H1 (cell line): ENCODE data around the gene SRSF2. TPM values are rescaled to one million over a fixed set of nuclear protein-coding genes. Genes with fewer than 3 reads are reported as not detected.

ENCODE experiments used
- GABPA ChIP-seq: IDR thresholded peaks from 2 replicates; pipeline ENCODE4 v1.6.1; 2011; ENCODE audit warnings: mild to moderate bottlenecking, low read length, moderate library complexity, borderline replicate concordance; ENCODE audit not compliant: insufficient read depth
- POU5F1 ChIP-seq: IDR thresholded peaks from 2 replicates; pipeline ENCODE4 v1.6.1; 2011; ENCODE audit warnings: low read depth, mild to moderate bottlenecking, low read length, moderate library complexity
- RAD21 ChIP-seq, 2 experiments: IDR thresholded peaks in 1 of 2; conservative IDR thresholded peaks in 1 of 2; 2 replicates each; pipeline ENCODE4 v1.6.1; 2011; ENCODE audit warnings: low read depth in 2 of 2, low read length in 2 of 2, improper control_type of control experiment in 1 of 2, inconsistent platforms in 1 of 2, mild to moderate bottlenecking in 1 of 2, moderate library complexity in 1 of 2
- SIN3A ChIP-seq, 2 experiments: IDR thresholded peaks in 1 of 2; conservative IDR thresholded peaks in 1 of 2; 2 replicates each; pipeline ENCODE4 v1.6.1; 2011 to 2012; ENCODE audit warnings: low read length in 2 of 2, improper control_type of control experiment in 1 of 2, low read depth in 1 of 2, mild to moderate bottlenecking in 1 of 2
- TEAD4 ChIP-seq: IDR thresholded peaks from 2 replicates; pipeline ENCODE4 v1.6.1; 2012; ENCODE audit warnings: low read depth, low read length, inconsistent platforms, mixed read lengths
- polyA plus RNA-seq, 7 experiments: library from polyadenylated mRNA; depleted of rRNA in 3 of 7; stranded (reverse) in 5 of 7; unstranded in 2 of 7; fragments of >200 nt in 5 of 7; fragments of 200-250 nt in 2 of 7; gene quantifications; 1 replicate in 5 of 7; 2 replicates in 1 of 7; 4 replicates in 1 of 7; pipeline versions ENCODE4 v1.2.1 to v1.2.3, GENCODE V29; 2011 to 2013; ENCODE audit warnings: missing spikeins in 2 of 7, mixed read lengths in 2 of 7
- total RNA-seq: library from RNA; stranded (reverse); fragmentation: NEBNext Ultra II Directional; extraction: Animal tissue kit (Norgen Biotek cat#: 25700); gene quantifications from 2 replicates; pipeline ENCODE4 v1.2.1, GENCODE V29; 2021
- TF ChIP-seq, protein P1 (sequence below): fragments of 300-600 bp; sonication (generic); IDR thresholded peaks from 2 replicates; pipeline ENCODE4 v1.7.1; 2012; ENCODE audit warnings: low read length, moderate library complexity, mild to moderate bottlenecking, inconsistent platforms; ENCODE audit not compliant: insufficient replicate concordance
- TF ChIP-seq, protein P2 (sequence below): IDR thresholded peaks from 2 replicates; pipeline ENCODE4 v1.6.1; 2012; ENCODE audit warnings: low read length, inconsistent platforms

The SRSF2 gene
- total and polyA plus RNA-seq, 2 of the 8 experiments (the other 6 are each of a cell fraction or from before 2014, with no cell fraction given), result 397 to 401 TPM

DNA sequence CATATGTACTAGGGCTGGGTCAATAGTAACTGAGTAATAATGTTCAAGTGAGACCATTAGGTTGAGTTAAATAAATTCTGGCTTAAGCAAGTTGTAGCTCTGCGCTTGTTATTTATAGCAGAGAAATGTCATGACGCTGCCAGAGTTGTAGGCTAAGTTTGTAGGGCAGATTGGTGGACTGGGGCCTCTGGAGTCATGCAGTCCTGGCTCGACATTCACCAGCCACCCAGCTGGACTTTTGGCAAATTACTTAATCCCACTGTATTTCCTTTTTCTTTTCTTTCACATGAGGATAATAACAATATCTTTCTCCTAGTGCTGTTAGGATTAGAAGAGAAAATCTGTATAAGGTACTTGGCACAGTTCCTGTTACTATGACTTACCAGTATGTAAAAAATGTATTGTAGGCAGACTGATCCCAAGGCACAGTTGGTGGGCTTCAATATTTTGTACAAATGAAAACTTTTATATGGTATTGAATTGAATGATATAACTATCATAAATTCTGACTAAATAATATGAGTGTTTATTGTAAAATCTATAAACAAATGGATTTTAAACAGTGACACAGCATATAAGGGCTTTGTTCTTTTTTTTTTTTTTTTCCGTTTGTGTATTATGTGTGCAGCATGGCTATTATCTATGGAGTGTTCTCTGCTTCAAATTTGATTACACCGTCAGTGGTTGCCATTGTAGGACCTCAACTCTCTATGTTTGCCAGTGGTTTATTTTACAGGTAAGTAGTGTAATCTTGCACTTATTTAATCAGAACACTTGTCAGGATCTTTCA lies 3.4 kb upstream of the SRSF2 start (continued):
- TF ChIP-seq, protein P1, sequence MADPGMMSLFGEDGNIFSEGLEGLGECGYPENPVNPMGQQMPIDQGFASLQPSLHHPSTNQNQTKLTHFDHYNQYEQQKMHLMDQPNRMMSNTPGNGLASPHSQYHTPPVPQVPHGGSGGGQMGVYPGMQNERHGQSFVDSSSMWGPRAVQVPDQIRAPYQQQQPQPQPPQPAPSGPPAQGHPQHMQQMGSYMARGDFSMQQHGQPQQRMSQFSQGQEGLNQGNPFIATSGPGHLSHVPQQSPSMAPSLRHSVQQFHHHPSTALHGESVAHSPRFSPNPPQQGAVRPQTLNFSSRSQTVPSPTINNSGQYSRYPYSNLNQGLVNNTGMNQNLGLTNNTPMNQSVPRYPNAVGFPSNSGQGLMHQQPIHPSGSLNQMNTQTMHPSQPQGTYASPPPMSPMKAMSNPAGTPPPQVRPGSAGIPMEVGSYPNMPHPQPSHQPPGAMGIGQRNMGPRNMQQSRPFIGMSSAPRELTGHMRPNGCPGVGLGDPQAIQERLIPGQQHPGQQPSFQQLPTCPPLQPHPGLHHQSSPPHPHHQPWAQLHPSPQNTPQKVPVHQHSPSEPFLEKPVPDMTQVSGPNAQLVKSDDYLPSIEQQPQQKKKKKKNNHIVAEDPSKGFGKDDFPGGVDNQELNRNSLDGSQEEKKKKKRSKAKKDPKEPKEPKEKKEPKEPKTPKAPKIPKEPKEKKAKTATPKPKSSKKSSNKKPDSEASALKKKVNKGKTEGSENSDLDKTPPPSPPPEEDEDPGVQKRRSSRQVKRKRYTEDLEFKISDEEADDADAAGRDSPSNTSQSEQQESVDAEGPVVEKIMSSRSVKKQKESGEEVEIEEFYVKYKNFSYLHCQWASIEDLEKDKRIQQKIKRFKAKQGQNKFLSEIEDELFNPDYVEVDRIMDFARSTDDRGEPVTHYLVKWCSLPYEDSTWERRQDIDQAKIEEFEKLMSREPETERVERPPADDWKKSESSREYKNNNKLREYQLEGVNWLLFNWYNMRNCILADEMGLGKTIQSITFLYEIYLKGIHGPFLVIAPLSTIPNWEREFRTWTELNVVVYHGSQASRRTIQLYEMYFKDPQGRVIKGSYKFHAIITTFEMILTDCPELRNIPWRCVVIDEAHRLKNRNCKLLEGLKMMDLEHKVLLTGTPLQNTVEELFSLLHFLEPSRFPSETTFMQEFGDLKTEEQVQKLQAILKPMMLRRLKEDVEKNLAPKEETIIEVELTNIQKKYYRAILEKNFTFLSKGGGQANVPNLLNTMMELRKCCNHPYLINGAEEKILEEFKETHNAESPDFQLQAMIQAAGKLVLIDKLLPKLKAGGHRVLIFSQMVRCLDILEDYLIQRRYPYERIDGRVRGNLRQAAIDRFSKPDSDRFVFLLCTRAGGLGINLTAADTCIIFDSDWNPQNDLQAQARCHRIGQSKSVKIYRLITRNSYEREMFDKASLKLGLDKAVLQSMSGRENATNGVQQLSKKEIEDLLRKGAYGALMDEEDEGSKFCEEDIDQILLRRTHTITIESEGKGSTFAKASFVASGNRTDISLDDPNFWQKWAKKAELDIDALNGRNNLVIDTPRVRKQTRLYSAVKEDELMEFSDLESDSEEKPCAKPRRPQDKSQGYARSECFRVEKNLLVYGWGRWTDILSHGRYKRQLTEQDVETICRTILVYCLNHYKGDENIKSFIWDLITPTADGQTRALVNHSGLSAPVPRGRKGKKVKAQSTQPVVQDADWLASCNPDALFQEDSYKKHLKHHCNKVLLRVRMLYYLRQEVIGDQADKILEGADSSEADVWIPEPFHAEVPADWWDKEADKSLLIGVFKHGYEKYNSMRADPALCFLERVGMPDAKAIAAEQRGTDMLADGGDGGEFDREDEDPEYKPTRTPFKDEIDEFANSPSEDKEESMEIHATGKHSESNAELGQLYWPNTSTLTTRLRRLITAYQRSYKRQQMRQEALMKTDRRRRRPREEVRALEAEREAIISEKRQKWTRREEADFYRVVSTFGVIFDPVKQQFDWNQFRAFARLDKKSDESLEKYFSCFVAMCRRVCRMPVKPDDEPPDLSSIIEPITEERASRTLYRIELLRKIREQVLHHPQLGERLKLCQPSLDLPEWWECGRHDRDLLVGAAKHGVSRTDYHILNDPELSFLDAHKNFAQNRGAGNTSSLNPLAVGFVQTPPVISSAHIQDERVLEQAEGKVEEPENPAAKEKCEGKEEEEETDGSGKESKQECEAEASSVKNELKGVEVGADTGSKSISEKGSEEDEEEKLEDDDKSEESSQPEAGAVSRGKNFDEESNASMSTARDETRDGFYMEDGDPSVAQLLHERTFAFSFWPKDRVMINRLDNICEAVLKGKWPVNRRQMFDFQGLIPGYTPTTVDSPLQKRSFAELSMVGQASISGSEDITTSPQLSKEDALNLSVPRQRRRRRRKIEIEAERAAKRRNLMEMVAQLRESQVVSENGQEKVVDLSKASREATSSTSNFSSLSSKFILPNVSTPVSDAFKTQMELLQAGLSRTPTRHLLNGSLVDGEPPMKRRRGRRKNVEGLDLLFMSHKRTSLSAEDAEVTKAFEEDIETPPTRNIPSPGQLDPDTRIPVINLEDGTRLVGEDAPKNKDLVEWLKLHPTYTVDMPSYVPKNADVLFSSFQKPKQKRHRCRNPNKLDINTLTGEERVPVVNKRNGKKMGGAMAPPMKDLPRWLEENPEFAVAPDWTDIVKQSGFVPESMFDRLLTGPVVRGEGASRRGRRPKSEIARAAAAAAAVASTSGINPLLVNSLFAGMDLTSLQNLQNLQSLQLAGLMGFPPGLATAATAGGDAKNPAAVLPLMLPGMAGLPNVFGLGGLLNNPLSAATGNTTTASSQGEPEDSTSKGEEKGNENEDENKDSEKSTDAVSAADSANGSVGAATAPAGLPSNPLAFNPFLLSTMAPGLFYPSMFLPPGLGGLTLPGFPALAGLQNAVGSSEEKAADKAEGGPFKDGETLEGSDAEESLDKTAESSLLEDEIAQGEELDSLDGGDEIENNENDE, result no peak
- no peak for TF ChIP-seq POU5F1
- no peak for TF ChIP-seq GABPA
- TF ChIP-seq TEAD4, result no peak
- TF ChIP-seq RAD21 (IDR thresholded peaks at IDR 0.05 in 1 of 2, conservative IDR thresholded peaks at IDR 0.05 in 1 of 2; ENCODE audit: low read depth in 2 of 2, low read length in 2 of 2), result no peak
- TF ChIP-seq SIN3A (conservative IDR thresholded peaks at IDR 0.05 in 1 of 2, IDR thresholded peaks at IDR 0.05 in 1 of 2; ENCODE audit: low read depth in 1 of 2, low read length in 2 of 2), result no peak
- TF ChIP-seq, protein P2, sequence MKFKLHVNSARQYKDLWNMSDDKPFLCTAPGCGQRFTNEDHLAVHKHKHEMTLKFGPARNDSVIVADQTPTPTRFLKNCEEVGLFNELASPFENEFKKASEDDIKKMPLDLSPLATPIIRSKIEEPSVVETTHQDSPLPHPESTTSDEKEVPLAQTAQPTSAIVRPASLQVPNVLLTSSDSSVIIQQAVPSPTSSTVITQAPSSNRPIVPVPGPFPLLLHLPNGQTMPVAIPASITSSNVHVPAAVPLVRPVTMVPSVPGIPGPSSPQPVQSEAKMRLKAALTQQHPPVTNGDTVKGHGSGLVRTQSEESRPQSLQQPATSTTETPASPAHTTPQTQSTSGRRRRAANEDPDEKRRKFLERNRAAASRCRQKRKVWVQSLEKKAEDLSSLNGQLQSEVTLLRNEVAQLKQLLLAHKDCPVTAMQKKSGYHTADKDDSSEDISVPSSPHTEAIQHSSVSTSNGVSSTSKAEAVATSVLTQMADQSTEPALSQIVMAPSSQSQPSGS, result no peak
